GM19351 (cell line): ENCODE data around the gene L3MBTL4.

ENCODE experiments used
- ATAC-seq: cut with Tn5 transposase; IDR thresholded peaks from one replicate; pipeline ENCODE4 v1.9.1; 2021; ENCODE audit warnings: mild to moderate bottlenecking, moderate library complexity; ENCODE audit not compliant: unreplicated experiment

The L3MBTL4 gene

DNA sequence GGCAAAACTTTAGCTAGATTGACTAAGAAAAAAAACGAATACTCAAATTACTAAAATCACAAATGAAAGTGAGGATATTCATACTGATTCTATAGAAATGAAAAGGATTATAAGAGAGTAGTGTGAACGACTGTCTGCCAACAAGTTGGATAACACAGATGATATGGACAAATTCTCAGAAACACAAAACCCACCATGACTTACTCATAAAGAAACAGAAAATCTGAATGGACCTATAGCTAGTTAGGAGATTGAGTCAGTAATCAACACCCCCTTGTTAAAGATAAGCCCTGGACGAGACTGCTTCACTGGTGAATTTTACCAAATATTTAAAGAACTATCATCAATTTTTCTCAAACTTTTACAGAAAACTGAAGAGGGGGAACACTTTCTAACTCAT is 410.6 kb downstream of the L3MBTL4 start:
- peak; percentile 69 for ATAC-seq

DNA sequence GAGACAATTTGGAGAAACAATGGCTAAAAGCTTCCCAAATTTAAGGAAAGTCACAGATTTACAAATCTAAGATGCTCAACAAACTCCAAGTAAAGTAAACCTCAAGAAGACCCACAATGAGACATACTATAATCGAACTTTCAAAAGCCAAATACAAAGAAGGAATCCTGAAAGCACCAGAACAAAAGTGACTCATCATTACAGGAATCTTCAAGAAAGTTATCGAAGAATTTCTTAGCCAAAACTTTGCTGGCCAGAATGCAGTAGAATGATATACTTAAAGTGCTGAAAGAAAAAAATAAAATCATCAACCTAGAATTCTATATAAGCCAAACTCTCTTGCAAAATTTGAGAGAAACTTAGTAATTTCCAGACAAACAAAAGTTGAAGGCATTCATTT is 412.8 kb downstream of the L3MBTL4 start:
- ATAC-seq = no peak

DNA sequence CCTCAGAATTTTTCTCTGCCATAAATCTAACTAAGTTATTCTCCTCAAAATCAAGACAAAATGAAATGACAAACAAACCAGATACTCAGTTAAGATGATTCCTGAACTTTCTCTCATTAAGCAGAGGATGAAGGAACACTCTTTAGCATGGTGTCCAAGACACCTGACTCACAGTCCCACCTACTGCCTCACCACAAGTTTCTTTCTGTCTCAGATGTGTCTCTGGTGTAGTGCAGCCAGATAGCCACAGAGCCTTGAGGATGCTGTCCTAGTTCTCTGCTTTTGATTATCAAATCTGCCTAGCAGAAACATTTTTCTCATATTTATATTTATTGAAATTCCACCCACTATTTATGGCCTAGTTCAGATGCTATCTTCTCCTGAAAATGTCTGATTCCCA is 415.8 kb downstream of the L3MBTL4 start:
- ATAC-seq = peak; percentile 100

DNA sequence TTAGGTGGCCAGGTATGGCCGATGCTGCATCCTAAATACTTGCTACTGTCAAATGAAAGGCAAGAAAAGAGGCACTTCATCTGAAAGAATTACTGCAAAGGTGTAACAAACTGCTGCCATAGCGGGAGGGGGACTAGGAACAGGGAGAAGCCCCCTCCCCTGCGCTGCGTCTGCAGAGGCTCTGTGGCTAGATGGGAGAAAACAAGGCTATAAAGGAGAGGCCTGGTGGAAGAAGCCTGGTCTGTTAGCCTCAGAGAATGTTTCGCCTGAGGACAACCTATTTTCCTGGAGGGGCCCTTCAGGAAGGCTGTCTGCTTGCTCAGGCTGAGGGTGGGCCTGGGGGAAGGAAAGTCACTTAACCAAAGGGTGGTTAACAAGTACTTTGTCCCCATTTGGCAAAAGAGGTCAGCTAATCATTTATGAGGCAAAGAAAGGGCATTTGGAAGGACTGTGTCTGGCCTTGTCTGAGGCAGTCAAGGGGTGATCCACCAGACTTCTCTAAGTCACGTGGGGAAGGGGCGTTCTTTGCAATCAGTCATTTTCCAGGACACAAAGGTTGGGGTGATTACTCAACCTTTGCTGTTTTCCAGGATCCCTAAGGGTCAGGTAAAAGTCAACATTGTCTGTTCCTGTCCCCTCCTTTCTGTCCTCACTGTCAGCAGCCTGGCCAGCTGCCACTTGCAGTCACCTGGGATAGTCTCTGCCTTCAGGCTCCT is 416.4 kb downstream of the L3MBTL4 start:
- peak; percentile 33 for ATAC-seq

DNA sequence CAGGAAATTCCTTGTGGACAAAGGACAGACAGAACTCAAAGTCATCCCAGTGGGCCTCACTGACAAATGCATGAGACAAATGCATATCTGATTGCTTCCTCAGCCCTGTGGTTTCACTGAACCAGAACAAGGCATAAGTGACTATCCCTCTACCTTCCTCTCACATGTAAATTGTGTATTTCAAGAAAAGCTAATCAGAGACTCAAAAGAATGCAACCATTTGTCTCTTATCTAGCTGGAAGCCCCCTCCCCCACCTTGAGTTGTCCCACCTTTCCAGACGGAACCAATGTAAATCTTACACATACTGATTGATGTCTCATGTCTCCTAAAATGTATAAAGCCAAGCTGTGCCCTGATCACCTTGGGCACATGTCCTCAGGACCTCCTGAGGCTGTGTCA is 417.4 kb downstream of the L3MBTL4 start:
- ATAC-seq = no peak

DNA sequence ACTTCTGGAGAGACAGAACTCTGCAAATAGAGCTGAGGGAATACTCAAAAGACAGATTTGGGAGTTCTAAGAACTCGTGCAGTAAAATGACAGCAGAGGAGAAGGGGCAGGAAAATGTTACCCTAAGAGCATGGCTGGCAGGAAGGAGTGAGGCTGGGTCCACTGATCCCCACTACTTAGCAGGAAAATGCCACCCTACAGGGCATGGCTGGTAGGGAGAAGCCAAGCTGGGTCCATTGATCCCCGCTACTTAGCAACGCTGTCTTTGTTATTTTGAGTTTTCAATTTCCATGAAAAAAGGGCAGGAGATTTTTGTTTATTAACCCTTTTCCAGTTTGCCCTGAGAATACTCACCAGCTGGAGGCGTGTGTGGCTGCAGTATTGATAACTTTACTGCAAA is 419.1 kb downstream of the L3MBTL4 start:
- no peak for ATAC-seq

DNA sequence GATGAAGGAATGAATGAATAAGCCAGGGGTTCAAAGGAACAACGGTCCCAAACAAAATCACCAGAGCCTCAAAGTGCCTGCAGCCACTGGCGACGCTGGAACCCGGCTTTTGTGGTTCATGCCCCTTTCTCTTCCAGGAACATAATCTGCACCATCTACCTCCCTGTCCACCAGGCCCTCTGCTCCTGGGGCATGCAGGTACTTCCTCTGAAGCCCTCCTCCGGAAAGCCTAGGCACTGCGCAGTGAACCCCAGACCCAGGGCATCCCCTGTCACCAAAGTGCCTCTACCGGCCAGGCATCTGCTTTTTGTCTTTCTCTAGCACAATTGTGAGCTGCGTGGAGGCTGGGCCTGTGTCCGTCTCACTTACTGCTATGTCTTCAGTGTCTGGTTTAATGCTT is 420.8 kb downstream of the L3MBTL4 start:
- ATAC-seq = no peak

DNA sequence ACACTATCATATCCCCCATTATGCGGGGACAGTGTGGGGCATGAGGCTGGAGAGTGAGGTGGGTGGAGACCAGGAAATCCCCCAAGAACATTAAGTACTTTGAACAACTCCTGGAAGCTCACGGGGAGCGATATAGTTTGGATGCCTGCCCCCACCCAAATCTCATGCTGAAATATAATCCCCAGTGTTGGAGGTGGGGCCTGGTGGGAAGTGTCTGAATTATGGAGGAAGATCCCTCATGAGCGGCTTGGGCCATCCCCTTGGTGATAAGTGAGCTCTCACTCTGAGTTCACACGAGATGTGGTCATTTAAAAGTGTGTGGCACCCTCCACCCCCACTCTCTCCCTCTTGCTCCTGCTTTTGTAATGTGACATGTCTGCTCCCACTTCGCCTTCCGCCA is 422.3 kb downstream of the L3MBTL4 start:
- no peak for ATAC-seq

DNA sequence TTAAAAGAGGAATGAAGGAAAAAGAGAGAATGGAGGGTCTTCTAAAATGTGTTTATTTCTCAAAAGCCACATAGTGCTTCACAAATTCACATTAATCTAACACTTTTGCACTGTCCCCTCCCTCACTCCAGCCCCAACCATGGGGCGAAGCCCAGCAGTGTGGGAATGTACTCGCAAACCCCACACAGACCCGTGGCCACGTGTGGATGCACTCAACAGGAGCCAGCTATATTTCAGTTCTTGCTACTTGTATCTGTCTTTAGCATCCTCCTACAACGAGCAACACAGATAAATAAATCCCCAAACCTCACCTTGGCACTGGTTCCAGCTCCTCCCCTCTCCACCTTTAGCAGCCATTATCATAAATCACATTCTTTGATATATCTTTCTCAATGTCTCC is 427.5 kb downstream of the L3MBTL4 start:
- ATAC-seq = no peak

DNA sequence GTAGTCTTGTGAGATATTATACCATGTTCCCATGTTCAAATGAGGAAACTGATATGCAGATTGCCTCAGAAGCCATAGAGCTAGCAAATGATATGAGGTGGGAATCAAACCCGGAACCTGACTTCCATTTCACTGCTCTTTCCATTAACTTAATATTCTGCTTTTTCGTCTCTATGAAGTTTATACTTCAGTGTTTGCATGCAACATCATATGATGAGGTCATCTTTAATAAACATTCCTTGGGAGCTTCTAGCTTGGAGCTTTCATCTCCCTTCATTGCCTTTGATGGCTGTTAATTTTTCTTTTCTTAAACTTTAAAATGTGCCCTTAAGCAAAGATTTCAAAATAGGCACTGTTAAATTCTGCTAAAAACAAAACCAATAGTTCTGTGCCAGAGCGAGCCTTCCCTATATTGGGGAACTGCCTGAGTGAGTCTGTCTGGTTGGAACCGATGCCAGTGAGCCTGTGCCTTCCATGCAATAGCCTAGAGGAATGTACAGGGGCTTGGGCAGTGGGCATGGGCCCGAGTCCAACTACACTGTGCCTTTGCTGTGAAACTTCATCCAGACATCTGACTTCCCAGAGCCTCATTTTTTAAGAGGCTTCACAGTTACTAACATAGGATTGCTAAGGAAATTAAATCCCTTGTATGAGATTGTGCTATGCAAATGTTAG is 428.3 kb downstream of the L3MBTL4 start:
- no peak for ATAC-seq

DNA sequence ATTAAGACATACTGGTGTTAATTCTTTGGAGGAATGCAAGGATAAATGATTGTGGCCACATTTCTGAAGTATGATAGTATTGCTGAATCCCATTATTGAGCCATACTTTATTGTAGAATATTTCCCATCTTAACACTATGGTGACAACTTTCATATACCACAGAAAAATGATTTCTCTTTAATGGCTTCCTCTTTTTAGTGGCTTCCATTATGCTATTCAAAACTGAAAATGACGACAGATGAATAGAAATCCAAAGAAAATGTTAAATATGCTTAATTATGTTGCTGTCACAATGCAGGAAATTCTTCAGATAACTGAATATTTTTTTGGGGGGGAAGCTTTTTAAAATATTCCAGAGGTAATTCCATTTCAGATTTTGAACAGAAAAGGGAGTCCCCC is 430.5 kb downstream of the L3MBTL4 start:
- ATAC-seq = no peak

DNA sequence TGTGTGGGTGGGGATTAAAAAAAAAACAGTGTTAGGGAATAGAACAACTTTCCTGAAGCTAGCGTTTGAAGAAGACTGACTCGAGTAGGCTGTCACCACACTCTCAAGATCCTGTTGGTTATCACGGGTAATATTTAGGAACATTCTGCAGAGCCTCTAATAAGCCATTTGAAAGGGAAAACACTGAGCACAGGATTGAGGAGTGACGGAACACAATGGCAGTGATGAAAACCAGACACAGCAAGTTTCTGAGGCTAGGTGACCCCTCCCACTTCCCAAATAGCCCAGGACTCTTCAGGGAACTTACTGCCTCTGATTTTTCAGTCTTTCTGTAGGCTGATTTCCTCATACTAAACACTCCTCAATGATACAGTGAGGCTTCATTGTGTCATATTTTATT is 431.2 kb downstream of the L3MBTL4 start:
- ATAC-seq = no peak

DNA sequence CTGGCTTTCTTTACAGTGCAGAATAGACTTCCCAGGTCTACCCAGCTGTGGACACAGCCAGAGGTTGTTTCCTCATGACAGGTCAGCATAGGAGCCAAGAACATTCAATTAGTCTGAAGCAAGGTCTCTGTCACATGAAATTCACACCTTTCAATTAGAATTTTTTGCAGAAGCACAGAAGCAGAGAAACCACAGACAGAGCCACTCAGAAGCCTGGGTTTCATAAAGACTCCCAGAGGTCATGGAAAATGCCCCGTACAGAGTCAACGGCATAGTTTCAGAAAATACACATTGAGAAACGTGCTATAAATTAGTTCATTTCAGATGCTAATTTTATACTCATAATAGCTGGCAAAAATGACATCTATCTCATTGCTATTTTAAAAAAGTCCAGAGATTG is 432.4 kb downstream of the L3MBTL4 start:
- ATAC-seq = peak; percentile 70

DNA sequence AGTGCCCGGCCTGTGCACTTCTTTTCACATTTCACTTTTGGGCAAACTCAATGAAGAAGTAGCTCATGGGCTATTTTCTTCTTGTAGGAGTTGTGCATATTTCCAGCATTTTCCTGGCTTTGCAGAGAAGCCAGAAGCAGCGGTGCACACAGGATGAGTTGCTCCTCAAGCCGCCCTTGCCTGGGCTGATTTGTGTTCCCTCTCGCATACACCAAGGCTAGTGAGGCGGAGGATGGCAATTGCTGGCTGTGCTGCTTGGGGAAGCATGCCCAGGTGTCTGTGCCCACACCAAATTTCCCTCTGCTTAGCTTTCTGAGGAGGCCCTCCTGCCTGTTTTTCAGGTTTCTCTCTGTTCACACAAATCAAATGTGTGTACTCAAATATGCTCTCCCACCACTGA is 434.0 kb downstream of the L3MBTL4 start:
- ATAC-seq = no peak

DNA sequence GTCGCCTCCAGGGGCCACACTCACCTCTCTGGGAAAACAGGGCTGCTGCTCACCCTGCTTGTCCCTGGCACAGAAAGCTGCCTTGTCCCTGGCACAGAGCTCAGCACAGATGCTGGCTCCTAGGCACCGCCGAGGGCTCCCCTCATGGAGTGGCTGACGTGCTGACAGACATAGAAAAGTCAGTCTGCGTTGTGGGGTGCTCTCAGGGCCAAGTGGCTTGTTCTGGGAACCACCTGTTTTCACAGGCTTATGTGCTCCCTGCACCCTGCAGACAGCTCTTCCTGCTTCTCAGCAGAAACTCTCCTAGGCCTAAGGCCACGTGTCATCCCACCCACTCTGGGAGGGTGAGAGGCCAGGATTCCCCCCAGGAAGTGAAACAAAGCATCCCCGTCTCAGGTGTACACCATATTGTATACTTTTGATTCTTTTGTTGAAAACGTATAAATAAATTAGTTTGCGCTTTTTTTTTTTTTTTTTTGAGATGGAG is 434.7 kb downstream of the L3MBTL4 start:
- ATAC-seq = peak; percentile 45

DNA sequence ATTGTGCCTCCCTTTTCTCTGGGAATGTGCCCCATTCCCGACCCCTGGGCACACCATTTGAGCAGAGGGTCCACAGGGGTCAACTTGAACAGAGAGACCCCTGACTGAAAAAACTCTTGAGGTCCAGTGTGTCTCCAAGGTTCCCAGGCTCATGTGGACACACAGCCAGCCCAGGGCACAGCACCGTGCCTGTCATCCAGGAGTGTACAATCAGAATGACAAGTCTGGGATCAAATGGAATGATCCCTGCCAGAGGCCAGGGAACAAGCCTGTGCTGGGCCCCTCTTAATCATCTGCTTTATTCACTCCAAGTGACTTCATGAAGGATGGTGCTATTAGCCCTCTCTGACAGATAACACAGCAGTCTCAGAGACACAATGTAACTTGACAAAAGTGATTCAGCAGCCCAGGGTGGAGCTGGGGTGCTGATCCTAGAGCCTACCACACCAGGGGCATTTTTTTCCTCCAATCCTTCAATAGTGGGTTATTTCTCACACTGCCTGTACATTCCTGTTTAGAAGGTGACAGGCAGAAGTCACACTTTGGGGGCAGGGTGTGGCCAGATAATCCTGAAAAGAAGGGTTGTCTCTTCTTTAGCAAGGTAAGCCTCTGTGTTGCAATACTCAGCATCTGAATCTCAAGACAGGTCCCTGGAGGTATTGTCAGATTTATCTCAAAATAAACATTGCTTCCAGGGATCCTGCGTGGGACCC is 435.4 kb downstream of the L3MBTL4 start:
- no peak for ATAC-seq

DNA sequence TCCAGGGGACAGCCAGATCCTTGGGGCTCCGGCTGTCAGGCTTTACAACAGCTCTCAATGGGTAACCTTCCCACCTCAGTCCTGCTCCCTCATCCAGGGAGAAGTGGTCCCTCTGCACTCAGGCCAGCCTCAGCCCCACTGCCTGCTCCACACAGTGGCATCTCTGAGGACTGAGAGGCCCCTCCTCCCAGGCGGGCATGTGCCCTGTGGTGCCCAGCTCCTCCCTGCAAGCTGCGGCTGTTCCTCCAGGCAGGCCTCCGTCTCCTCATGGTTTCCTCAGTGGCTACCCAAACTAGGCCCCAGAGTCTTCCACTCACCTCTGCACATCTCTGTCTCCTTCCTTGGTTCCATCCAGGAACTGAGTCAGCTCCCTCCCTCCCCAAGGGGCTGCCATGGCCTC is 437.7 kb downstream of the L3MBTL4 start:
- ATAC-seq = no peak

DNA sequence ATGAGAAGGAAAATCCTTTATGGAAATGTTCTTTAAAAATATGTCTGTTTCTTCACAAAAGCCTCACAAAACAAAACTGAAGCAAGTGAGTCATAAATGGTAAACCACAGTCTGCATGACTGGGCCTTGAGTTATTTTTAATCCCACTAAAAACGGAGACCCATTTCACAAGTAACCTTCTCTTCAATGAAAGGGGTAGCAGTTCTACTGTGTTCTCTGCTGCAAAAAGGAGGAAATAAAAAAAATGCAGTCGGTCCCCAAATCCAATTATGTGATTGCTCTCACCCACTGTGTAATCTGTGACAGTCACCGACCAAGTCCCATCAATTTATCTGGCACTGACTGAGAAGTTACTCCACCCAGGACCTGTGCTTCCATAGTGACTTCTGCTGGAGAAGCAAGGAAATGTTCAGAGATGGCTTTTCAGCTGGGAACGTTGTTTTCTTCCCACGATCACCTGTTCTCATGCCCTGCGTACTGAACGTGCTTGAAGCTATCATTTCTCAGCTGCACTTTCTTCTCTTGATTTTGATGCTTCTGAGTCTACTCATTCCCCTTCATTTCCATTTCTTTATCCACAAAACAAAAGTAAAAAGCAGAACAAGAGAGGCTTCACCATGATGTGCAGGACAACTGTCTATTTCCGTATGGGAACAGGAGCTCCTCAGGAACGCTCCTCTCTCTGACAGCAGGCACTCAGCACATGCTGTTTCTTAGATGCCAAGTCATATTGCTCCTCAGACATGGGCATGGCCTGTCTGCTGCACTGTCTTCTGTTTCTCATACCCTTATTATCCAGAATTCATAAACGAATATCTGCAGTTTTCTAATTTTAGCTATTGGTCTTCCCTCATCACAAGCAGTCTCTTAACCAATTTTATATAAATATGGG is 439.4 kb downstream of the L3MBTL4 start:
- ATAC-seq = peak; percentile 74

DNA sequence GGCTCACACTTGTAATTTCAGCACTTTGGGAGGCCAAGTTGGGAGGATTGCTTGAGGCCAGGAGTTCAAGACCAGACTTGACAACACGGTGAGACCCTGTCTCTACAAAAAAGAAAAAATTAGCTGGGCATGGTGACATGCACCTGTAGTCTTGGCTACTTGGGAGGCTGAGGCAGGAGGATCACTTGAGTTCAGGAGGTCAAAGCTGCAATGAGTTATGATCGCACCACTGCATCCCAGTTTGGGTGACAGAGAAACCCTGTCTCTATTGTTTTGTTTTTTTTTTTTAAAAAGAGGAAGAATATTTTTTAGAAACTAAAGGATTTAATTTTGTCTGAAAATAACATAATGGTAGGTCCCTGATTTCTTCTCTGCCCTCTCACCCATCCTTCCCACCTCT is 440.0 kb downstream of the L3MBTL4 start:
- ATAC-seq = no peak

DNA sequence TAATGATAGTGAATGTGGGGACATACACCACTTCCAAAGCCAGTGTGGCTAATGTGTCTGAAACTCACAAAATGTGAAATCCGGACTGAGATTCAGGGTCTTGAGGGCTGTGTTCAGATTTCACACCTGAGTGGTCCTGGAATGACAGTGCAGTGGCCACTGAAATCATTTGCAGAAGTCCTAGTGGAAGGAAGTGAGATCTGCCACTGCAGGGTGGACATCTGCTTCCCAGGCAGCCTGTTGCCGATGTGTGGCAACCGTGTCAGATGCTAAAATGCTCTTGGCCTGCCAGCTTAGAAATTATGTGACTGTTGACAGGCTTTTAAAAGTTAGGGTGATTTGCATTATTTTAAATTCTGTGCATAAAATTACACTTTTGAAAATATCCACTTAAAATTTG is 441.6 kb downstream of the L3MBTL4 start:
- ATAC-seq = no peak

DNA sequence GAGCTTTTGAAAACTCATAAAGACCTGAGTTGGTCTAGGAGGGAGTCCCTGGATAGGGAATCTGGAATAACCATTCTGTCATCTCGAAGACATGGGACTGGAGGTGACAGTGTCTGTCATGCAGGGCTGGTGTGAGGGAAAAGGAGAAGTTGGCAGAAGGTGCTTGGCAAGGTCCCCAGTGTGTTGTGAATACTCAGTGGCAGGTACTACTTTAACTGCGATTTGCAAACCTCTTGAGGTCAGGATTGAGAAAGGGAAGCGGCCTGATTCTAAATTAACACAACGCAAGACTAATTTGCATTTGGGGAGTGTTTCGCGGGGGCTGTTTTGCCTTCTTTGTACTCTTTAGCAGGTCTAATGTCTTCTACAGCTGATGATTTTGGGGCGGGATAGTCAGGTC is 442.4 kb downstream of the L3MBTL4 start:
- peak; percentile 54 for ATAC-seq
